ACHN (cell line): ENCODE measurements around the gene SRRM1.
"Not testable (repeated sequence)": the region's sequence is repeated elsewhere in the genome, so short reads cannot be mapped to it uniquely, and the experiment has no call there.

Experiments
- DNase-seq: peaks from one replicate; pipeline ENCODE4 v3.0.0-alpha.2; 2015
- in situ Hi-C: cut with HindIII; loops from 2 replicates; pipeline ENCODE4 v1.10.0; 2017; ENCODE audit warnings: low sequenced_read_pairs, low pct_ligation_motif_present, low pct_unique_long_range_greater_than_20kb

Gene SRRM1

GRCh38 chr1:24706074-24706389 is 62.9 kb downstream of the SRRM1 start:
- DNase-seq, in situ Hi-C loops: not testable (repeated sequence)

DNA sequence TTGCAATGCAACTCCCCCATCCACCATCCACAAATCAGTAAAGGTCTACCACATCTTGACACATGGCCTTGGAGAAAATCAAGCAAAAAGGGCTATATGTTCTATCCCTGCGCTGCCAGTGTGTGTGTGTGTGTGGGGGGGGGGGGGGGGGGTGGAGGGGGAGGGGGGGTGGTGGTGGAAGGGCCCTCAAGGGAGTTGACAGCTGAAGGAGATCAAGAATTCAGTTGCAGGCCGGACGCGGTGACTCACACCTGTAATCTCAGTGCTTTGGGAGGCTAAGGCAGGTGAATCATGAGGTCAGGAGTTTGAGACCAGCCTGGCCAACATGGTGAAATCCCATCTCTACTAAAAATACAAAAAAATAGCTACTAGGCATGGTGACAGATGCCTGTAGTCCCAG is 64.6 kb downstream of the SRRM1 start:
- in situ Hi-C loops, result no loop called here
- no peak for DNase-seq

- in situ Hi-C loops, result no loop called here
- DNase-seq, result no peak
These were observed 65.8 kb downstream of the SRRM1 start for GRCh38 chr1:24708938-24709337.

DNA sequence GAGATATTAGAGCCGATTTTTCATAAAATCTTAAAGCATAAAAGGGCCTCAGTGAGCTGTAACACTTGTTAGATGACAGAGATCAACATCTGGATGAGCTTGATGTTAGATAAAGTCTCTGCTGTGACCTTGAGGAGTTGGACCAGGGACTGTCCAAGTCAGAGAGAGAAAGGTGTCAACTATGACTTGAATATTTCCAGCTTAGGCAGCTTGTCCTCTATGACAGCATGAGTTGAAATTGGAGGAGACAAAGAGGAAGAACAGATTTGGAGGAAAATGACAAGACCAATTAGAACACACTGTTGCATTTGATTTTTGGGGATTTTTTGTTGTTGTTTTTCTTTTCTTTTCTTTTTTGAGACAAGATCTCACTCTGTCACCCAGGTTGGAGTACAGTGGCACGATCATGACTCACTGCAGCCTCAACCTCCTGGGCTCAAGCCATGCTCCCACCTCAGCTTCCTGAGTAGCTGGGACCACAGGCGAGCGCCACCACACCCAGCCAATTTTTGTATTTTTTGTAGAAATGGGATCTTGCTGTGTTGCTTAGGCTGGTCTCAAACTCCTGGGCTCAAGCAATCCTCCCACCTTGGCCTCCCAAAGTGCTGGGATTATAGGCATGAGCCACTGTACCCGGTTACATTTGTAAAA is 66.8 kb downstream of the SRRM1 start:
- no peak for DNase-seq
- in situ Hi-C loops, result no loop called here

DNA sequence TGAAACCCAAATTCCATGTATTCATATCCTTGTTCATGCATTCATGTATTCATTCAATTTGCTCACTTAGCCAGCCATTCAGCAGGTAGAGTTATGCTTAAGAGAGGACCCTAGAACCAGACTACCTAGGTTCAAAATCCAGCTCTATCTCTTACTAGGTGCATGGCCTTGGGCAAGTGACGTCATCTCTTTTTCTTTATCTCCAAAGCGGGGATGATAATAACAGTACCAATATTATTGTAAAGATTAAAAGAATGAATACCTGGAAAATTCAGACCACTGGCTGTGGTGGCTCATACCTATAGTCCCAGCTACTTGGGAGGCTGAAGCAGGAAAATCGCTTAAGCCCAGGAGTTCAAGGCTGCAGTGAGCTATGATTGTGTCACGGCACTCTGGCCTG is 68.2 kb downstream of the SRRM1 start:
- in situ Hi-C loops, result no loop called here

GRCh38 chr1:24713176-24713575 is 70.1 kb downstream of the SRRM1 start:
- DNase-seq, result peak; percentile 37
- in situ Hi-C loops, result no loop called here

More for the DNA sequence above, 68.2 kb downstream of the SRRM1 start:
- no peak for DNase-seq

DNA sequence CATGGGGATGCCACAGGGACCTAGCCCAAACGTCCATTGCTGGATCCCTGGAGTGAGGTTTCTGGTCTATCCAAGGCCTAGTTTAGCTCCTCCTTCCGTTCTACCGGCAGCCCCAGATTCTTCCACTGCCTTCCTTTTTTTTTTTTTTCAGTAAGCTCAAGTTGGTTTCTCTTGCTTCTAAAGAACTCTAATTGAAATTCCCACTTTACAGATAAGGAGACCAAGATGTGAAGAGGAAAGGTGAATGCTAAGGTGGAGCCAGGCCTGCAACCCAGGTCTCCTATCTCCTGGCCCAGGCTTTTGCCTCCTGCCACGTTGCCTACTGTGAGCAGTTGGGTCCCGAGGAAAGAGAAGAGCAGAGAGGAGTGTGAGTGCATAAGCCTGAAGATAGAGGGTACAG is 70.6 kb downstream of the SRRM1 start:
- DNase-seq, result no peak

GRCh38 chr1:24714859-24715520 is 71.9 kb downstream of the SRRM1 start:
- in situ Hi-C loops, result no loop called here
- DNase-seq, result no peak

More for the DNA sequence above, 70.6 kb downstream of the SRRM1 start:
- in situ Hi-C loops, result no loop called here

DNA sequence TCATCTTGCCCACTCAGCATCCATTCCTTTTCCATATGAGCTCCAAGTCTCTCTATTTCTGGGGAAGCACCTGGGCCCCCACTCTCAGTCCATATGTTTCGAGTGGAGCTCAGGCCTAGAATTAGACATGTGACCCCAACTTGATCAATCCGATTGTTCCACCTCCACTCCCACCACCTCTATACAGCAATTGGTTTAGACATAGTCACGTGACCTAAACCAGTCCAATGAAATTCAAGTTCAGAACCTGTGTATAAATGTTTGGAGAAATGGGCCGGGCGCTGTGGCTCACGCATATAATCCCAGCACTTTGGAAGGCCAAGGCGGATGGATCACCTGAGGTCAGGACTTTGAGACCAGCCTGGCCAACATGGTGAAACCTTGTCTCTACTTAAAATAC is 72.6 kb downstream of the SRRM1 start:
- in situ Hi-C loops, result no loop called here
- no peak for DNase-seq

DNA sequence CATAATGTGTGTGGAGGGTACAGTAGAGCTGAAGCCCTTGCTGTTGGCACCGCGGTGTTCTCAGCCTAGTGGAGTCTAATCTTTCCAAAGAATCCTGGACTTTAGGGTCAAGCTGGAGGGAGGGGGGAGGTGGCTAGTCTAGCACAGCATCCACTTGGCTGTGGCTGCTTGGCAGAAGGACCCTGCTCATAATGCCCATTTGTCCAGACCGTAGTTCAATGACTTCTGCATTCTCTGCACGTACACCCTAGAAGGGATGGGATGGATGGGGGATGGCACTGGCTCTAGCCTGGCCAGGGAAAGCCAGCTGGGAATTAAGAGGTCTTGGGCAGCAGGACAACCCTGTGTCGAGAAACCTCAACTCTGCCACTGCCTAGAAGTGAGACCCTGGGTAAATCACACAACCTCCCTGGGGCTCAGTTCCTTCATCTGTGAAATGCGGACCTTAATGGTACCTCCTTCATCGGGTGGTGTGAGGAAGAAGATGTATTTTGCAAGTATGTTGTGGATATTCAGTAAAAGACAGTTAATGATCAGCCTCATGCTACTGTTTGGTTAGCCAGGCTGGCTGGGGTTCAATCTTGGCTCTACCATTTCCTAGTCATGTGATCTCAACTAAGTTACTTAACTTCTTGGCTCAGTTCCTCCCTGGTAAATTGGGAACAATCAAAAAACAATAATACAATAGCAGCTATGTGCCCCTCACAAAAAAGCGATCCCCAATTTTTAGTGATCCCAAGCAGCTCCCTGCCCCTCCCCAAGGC is 75.0 kb downstream of the SRRM1 start:
- in situ Hi-C loops, result no loop called here
- no peak for DNase-seq

- in situ Hi-C loops, result no loop called here
- DNase-seq, result no peak
These were observed 77.0 kb downstream of the SRRM1 start for GRCh38 chr1:24720152-24720551.

- in situ Hi-C loops, result no loop called here
- DNase-seq, result no peak
These were observed 78.4 kb downstream of the SRRM1 start for GRCh38 chr1:24721533-24721932.

GRCh38 chr1:24722073-24723035 is 79.3 kb downstream of the SRRM1 start:
- in situ Hi-C loops, DNase-seq: not testable (repeated sequence)
